HG03108 (cell line): ENCODE results near the gene HSPB7.
"Not testable (repeated sequence)": the region's sequence is repeated elsewhere in the genome, so short reads cannot be mapped to it uniquely, and the experiment has no call there.

Source experiments
- ATAC-seq: cut with Tn5 transposase; IDR thresholded peaks from one replicate; pipeline ENCODE4 v1.9.1; 2021; ENCODE audit warnings: moderate library complexity; ENCODE audit not compliant: unreplicated experiment

The HSPB7 gene

DNA sequence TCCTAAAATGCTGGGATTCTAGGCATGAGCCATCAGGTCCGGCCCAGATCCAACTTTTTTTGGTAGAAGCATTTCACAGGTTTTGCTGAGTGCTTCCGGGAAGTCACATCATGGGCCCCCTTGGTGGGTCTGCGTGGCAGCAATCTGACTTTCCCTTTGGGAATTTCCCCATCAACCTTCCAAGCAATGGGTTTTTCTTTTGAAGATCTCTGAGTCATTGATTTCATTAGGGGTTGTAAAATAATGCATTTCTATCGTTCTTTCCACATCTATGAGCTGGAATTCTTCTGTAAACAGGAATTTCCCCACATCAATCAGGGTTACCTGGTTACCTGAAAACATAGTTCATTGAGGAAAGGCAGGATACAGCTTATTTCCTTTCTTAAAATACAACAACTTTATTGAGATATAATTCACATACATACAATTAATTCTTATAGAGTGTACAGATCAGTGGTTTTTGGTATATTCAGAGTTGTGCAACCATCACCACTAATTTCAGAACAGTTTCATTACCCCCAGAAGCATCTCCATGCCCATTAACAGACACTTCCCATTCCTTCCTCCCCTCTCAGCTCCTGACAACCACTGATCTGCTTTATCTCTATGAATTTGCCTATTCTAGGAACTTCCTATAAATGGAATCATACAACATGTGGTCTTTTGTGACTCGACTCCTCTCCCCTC is 32.1 kb downstream of the HSPB7 start:
- ATAC-seq, result no peak

DNA sequence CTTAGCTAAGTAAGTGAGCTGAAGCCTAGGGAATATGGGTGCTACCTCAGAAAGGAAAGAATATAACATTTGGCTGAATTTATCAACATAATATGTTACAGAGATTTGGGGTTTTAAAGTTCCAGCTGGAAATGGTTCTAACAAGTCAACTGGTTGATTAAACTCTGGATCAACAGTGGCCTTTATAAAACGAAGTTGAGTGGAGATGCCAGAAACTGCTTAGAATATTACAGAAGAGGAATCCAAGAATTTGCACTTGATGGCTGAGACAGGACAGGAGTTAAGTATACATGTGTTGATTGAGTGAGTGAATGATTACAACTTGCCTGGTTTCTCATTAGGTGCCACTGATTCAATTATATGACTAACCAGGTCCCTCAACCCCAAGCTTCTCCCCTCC is 34.6 kb downstream of the HSPB7 start:
- ATAC-seq, result no peak

DNA sequence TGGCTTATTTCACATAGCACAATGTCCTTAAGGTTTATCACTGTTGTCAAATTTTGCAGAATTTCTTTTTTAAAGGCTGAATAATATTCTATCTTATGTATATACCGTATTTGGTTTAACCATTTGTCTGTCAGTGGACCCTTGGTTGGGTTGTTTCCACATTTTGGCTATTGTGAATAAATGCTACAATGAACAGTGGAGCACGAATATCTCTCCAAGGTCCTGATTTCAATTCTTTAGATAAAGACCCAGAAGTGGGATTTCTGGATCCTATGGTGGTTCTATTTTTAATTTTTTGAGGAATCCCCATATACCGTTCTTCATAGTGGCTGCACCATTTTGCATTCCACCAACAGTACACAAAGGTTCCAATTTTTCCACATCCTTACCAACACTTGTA is 36.2 kb downstream of the HSPB7 start:
- no peak for ATAC-seq

DNA sequence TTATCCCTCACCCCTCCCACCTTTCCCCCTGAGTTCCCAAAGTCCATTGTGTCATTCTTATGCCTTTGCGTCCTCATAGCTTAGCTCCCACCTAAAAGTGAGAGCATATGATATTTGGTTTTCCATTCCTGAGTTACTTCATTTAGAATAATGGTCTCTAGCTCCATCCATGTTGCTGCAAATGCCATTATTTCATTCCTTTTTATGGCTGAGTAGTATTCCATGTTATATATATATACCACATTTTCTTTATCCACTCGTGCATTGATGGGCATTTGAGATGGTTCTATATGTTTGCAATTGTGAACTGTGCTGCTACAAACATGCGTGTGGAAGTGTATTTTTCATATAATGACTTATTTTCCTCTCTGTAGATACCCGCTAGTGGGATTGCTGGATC is 39.9 kb downstream of the HSPB7 start:
- ATAC-seq, result not testable (repeated sequence)

DNA sequence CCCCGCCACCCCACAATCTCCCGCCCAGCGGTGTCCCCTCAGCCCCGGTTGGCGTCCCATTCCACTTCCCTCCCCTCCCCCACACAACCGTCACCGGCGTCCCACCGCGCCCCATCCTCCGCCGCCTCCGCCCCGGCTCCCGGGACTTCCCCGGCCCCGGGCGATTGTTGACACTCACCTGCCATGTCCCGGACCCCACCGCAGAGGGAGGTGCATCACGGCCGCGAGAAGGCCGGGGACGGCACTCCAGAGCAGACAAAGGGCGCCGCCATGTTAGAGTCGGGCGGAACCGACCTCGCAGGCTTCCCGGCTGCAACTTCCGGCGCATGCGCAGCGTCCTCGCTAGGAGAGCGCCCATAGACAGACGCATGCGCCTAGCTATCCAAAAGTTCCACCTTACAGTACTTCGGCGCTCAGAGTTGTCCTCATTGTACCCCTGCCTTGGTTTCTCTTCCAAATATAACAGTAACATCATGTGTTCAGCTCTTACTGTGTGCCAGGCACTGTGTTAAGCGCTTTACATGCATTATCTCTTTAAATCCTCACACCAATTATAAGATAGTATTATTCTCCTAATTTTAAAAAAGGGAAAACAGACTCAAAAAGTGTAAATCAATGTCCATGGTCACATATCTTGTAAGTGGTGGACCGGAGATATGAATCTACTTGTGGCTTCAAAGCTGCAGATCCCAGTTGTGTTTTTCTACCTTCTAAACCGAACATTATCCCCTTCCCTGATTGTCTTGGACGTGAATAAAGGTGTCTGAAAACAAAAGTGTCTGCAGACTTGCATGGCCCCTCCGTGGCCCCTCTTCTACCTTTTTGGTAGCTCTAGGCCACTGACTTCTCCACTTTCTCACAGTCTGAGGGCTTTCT is 41.8 kb downstream of the HSPB7 start, which contains the start of gene ZBTB17:
ZBTB17 (minus strand) TSS at position 297 of the 876 bp plus-strand sequence. CDS start 27,606 bp downstream, outside the sequence.
- peak; percentile 75 for ATAC-seq

DNA sequence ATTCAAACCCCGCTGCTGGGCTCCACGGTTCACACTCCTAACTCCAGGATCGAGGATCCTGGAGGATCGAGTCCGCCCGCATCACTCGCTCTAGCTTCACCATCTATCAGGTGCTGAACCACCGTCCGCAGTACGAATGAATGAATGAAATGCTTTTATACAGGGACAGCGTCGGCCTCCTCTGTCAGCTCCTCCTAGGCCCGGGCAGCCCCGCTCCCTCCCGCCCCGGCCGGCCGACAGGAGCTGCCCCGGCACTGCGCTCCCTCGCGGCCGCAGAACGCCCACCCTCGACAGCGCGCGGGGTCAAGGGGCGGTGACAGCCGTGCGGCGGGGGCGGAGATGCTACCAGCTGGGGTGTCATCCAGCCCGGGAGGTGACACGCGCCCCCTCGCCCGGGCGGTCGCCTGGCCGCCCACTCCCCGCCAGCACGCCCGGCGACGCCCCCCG is 42.5 kb downstream of the HSPB7 start:
- peak; percentile 54 for ATAC-seq

DNA sequence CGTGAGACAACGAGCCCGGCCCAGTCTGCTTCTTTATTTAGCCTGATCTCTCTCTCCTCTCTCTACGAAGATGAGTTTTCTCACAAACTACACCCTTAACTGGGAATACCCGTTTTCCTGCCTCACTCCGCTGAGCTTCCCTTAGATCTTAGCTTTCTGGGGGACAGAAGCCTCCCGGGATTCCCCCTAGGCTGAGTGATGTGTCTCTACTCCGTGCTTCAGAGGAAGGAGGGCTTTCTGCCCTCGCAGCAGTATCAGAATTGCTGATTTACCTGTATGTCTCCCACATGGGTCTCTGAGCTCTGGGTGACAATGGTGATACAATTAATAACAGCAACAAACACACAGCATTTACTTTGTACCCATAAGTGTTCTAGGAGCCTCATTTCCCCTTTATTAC is 43.0 kb downstream of the HSPB7 start:
- peak; percentile 27 for ATAC-seq

DNA sequence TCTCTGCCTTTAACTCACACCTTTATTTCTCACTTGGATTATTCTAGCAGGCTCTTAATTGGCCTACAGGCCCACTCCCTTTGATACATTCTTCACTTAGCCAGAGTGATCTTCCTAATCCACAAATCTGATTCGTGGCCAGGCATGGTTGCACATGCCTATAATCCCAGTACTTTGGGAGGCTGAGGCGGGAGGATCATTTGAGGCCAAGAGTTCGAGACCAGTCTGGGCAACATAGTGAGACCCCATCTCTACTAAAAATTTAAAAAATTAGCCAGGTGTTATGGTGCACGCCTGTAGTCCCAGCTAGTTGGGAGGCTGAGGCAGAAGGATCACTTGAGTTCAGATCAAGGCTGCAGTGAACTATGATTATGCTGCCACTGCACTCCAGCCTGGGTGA is 44.1 kb downstream of the HSPB7 start:
- ATAC-seq, result no peak

DNA sequence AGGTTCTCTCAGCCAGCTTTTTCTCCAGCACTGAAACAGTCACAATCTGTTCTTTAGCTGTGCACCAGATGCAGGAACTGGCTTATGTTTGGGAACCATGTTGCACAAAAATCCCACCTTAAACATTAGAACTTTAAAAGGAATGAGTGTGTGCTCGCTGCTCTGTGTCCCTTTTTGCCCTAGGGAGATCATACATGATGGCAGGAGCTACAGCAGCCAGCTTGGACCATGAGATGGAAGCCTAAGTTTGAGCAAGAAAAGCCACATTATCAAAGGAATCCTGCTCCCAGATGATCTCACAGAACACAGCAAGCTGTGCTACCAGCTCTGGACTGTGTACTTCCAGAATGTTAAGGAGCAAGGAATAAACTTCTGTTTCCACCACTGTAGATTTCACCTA is 45.4 kb downstream of the HSPB7 start:
- ATAC-seq, result no peak

DNA sequence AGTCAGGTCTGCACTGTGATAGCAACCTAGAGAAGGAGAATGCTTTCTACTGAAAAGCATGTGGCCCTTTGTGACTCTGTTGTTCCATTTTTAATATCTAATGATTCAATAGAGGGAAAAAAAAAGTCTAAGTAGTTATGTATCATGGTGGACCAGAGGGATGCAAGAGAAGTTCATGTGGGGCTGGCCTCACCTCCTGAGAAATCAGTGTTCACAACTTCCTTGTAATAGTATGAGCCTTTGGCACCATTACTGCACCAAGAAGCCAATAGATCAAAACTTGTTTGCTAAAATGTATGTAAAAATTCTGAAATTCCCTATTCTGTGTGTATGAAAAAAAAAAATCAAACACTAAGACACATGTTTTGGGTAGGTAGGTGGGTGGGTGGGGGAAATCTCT is 46.9 kb downstream of the HSPB7 start:
- ATAC-seq, result no peak

DNA sequence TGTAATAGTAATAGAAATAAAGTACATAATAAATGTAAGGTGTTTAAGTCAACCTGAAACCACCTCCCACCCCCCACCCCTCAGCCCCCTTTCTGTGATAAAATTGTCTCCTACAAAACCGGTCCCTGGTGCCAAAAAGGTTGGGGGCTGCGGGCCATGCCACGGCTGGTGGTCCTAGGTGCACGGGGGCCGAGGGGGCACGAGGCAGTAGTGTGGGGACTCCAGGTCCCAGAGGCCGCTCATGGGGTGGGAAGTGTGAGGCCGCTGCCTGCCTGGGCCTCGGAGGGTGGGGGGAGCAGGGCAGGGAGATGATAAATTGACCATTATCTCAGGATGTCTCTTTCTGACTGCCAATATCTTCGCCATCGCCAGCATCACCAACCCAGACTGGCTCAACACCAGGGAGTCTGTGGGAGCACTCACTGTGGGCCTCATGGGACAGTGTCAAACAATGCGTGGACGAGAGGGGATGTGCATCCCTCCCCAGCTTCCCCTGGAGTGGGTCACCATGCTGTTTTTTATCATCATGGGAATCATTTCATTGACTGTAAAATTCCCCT is 48.4 kb downstream of the HSPB7 start:
- no peak for ATAC-seq

DNA sequence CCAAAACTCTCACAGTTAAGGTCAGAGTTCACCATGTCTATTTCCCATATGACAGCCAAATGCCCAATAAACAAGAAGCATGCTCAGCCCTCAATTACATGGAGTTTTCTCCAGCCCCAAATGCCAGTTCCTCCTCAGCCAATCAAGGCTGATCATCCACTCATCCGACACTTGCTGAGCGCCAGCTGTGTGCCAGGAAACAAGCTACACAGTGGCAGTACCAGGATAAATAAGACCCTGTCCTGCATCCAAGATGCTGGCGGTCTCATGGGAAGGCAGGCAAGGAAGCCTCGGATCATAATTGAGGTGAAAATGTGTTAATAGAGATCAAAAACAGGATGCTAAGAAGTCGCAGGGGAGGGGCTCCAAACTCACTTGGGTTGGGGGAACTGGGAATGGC is 49.7 kb downstream of the HSPB7 start:
- no peak for ATAC-seq

DNA sequence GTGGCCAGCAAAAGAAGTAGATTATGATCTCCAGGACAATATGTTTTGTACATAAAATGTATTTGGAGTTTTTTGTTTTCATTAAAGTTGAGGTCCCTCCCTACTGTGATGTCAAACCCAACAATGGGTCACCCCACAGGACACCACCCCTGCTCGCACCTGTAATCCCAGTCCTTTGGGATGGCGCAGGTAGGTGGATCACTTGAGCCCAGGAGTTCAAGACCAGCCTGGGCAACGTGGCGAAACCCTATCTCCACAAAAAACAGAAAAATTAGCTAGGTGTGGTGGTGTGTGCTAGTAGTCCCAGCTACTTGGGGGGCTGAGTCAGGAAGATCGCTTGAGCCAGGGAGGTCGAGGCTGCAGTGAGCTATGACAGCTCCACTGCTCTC is 50.9 kb downstream of the HSPB7 start:
- ATAC-seq, result no peak

DNA sequence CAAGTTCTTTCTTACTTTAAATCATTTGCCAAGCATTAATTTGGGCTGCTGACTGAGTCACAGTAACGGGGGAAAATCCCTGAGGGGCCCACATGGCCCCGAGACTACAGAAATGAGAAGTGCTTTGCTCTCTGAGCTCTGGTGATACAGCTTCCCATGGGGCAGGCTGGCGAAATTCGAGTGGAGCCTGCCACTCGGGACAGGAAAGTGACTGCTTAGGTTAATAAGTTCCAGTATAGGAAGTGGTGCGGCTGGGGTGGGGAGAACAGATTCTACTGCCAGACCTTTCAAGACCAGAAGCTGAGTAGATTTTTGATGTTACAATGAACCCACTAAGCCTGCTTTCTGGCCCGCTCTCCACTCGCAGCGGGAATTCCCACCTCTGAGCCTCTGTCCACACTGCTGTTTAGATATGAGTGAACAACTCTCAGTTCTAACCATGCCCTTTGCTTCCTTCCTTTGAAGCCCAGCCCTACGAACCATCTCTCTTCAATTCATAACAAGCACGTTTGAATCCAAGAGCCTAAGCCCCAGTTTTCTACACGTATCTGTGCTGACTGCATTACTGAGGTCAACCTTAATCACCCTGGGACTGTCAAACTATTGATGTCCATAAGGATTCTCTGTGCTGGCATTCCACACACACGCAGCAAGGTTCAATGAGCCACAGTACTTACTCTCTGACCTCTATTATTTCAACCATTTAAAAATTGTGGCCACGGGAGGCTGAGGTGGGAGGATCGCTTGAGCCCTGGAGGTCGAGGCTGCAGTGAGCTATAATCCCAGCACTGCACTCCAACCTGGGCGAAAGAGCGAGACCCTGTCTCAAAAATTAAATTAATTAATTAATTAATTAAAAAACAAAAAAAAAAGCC is 51.5 kb downstream of the HSPB7 start:
- peak; percentile 66 for ATAC-seq

DNA sequence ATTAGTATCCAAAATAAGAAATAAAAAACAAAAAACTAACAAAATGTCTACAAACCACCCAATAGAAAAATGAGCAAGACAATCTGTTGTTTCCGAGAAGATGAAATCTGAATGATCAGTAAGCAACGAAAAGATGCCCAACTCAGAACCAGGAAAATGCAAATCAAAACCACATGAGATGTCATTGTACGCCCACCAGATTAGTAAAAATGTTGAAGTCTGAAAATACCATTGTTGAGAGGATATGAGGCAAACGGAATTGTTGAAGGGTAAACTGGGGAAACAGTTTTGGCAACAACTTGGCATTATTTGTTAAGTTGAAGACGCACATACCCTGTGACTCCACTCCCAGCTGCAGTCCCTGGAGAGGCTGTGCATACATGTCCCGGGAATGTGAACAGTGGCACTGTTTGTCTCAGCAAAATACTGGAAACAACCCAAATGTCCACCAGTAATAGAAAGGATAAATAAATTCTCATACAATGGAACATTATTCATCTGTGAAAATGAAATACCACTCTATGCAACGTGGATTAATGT is 52.5 kb downstream of the HSPB7 start:
- ATAC-seq, result no peak
